K562 (cell line): ENCODE results near the gene TMEM168. TPM values are rescaled to one million over a fixed set of nuclear protein-coding genes. Genes with fewer than 3 reads are reported as not detected.
A peak's percentile ranks its signal among the peaks of the same experiment; 100 is the strongest.

Source experiments
- ATAC-seq: fragments of 200-7000 bp; cut with Tn5 transposase; 3 replicates; pipeline ENCODE4 v1.9.1; 2020; ENCODE audit warnings: moderate library complexity
- Bru-seq: library from RNA; stranded (reverse); fragments of 400-500 nt; gene quantifications from one replicate; lab custom pipeline; 2021; lab: Mats Ljungman, UMichigan
- BruChase-seq, 2 experiments: library from RNA; stranded (reverse); fragments of 400-500 nt; gene quantifications; one replicate each; lab custom pipeline; 2021; lab: Mats Ljungman, UMichigan
- BruUV-seq: library from RNA; stranded (reverse); fragments of 400-500 nt; replicated peaks from 2 replicates; lab custom pipeline; 2021; lab: Mats Ljungman, UMichigan
- CTCF ChIA-PET: fragments of 300-600 bp; formaldehyde crosslinking; extraction: SDS; loops from one replicate; lab custom pipeline; 2021; ENCODE audit warnings: low intra/inter-chr PET ratio; lab: Yijun Ruan, JAX
- POLR2A ChIA-PET: fragments of 300-600, 350-650 bp; sonication (Branson Sonifier 250); formaldehyde crosslinking; extraction: SDS; loops from one replicate; lab custom pipeline; 2021; ENCODE audit warnings: antibody characterized with exemption, inconsistent platforms; lab: Yijun Ruan, JAX
- DNase-seq, 4 experiments: peaks; one replicate each; pipeline versions ENCODE4 v3.0.0 to v3.0.0-alpha.2; 2011 to 2018; ENCODE audit warnings: low spot score in 3 of 4, mixed read lengths in 3 of 4; ENCODE audit errors: extremely low read depth in 1 of 4
- FAIRE-seq: peaks from 2 replicates; lab custom pipeline; 2011; peaks lifted over from hg19 to GRCh38; lab: Jason Lieb, UNC
- H2AFZ ChIP-seq: 2 replicates; pipeline ENCODE4 v1.6.0; 2011; ENCODE audit warnings: low read depth, low read length, control low read depth, inconsistent platforms
- H3K27ac ChIP-seq: fragments of 200-600 bp; 3 replicates; pipeline ENCODE4 v1.8.0; 2011; ENCODE audit warnings: low read depth, mild to moderate bottlenecking, control low read depth, inconsistent platforms, low read length, moderate library complexity, mixed read lengths; ENCODE audit errors: extremely low read depth
- H3K27me3 ChIP-seq, 2 experiments: fragments of 300-600 bp in 1 of 2; 2 replicates in 1 of 2; 3 replicates in 1 of 2; pipeline versions ENCODE4 v1.6.0 to v1.8.0; 2011; ENCODE audit warnings: inconsistent platforms in 2 of 2, low read length in 2 of 2, mild to moderate bottlenecking in 1 of 2, mixed read lengths in 1 of 2, moderate library complexity in 1 of 2; ENCODE audit not compliant: control insufficient read depth in 2 of 2, insufficient read depth in 2 of 2
- H3K36me3 ChIP-seq: fragments of 300-600 bp; 3 replicates; pipeline ENCODE4 v1.8.0; 2011; ENCODE audit warnings: mild to moderate bottlenecking, low read length, inconsistent platforms; ENCODE audit not compliant: control insufficient read depth, insufficient read depth
- H3K4me1 ChIP-seq, 2 experiments: fragments of 200-600 bp in 1 of 2; replicated peaks in 1 of 2; 2 replicates in 1 of 2; 3 replicates in 1 of 2; pipeline versions ENCODE4 v1.5.1 to v1.8.0; 2011; ENCODE audit warnings: inconsistent platforms in 2 of 2, low read length in 2 of 2, mild to moderate bottlenecking in 1 of 2, mixed read lengths in 1 of 2, moderate library complexity in 1 of 2; ENCODE audit not compliant: control insufficient read depth in 2 of 2, insufficient read depth in 2 of 2
- H3K4me2 ChIP-seq: 2 replicates; pipeline ENCODE4 v1.6.1; 2011; ENCODE audit warnings: low read length, control low read depth, inconsistent platforms, mixed read lengths; ENCODE audit not compliant: insufficient read depth
- H3K4me3 ChIP-seq: fragments of 200-600 bp; sonication (generic), shearing (Covaris generic); 2 replicates; pipeline ENCODE4 v1.5.1; 2016; ENCODE audit warnings: control low read depth, inconsistent platforms
- H3K79me2 ChIP-seq: fragments of 200-600 bp; 3 replicates; pipeline ENCODE4 v1.8.0; 2011; ENCODE audit warnings: low read length, inconsistent platforms; ENCODE audit not compliant: control insufficient read depth, insufficient read depth
- H3K9ac ChIP-seq, 2 experiments: 2 replicates each; pipeline versions ENCODE4 v1.6.0 to v1.6.1; 2011; ENCODE audit warnings: low read depth in 2 of 2, low read length in 2 of 2, control low read depth in 1 of 2, inconsistent platforms in 1 of 2, mild to moderate bottlenecking in 1 of 2, mixed read lengths in 1 of 2; ENCODE audit not compliant: insufficient read depth in 1 of 2
- H3K9me1 ChIP-seq: one replicate; pipeline ENCODE4 v1.6.0; 2011; ENCODE audit warnings: inconsistent platforms, mild to moderate bottlenecking, low read length, moderate library complexity; ENCODE audit not compliant: control insufficient read depth, insufficient read depth
- H3K9me3 ChIP-seq: replicated peaks from 2 replicates; pipeline ENCODE4 v1.5.1; 2011; ENCODE audit warnings: low read depth, low read length, inconsistent platforms; ENCODE audit not compliant: control insufficient read depth, insufficient read depth
- H4K20me1 ChIP-seq: replicated peaks from 2 replicates; pipeline ENCODE4 v1.6.1; 2011; ENCODE audit warnings: low read length, inconsistent platforms, mixed read lengths; ENCODE audit not compliant: control insufficient read depth, insufficient read depth
- CREB1 ChIP-seq, 2 experiments: sonication (generic) in 1 of 2; formaldehyde crosslinking in 1 of 2; IDR thresholded peaks; 2 replicates each; pipeline versions ENCODE4 v1.6.1 to v1.8.0; 2012 to 2022; ENCODE audit warnings: inconsistent platforms in 1 of 2, mild to moderate bottlenecking in 1 of 2, missing genetic modification reagents in 1 of 2, moderate library complexity in 1 of 2
- WGBS: fragments of 100-300 bp; shearing (Covaris generic); methylation state at CpG from one replicate; pipeline ENCODE4 v1.1.6; 2016; ENCODE audit warnings: low coverage, mixed read lengths; ENCODE audit not compliant: insufficient coverage; ENCODE audit errors: missing lambda C conversion rate; 5-methylcytosine and 5-hydroxymethylcytosine counted together
- in situ Hi-C: fragments of 300-500 bp; cut with MboI; formaldehyde crosslinking; loops from 4 replicates; pipeline ENCODE4 v1.15.0; 2018; ENCODE audit warnings: inconsistent platforms, mixed read lengths
- intact Hi-C: fragments of 100-400 bp; cut with micrococcal nuclease; formaldehyde crosslinking; loops from 2 replicates; pipeline ENCODE4 v1.14.2; 2022
- long read RNA-seq, 3 experiments: library from polyadenylated mRNA in 2 of 3; library from RNA in 1 of 3; unstranded in 2 of 3; stranded (forward) in 1 of 3; transcript quantifications; one replicate each; pipeline ENCODE4 v2.0.0, GENCODE V29; 2019 to 2022
- polyA minus RNA-seq, 3 experiments: library from RNA; depleted of rRNA, polyadenylated mRNA; stranded (reverse); fragments of >200 nt; gene quantifications; 2 replicates each; pipeline ENCODE4 v1.2.3, GENCODE V29; 2011
- polyA plus RNA-seq, 8 experiments: library from polyadenylated mRNA; depleted of rRNA in 4 of 8; stranded (reverse) in 5 of 8; unstranded in 3 of 8; fragments of >200 nt; fragmentation: Nextera tagmentation in 2 of 8; fragmentation: Illumina TruSeq in 1 of 8; extraction: Ambion mirVana in 2 of 8; extraction: Trizol in 1 of 8; gene quantifications; 2 replicates each; pipeline versions ENCODE4 v1.2.1 to v1.2.3, GENCODE V29; 2011 to 2014; ENCODE audit warnings: inconsistent platforms in 1 of 8, missing spikeins in 1 of 8
- total RNA-seq, 7 experiments: library from RNA; depleted of rRNA in 6 of 7; stranded (reverse); fragments of >200 nt in 6 of 7; fragmentation: Illumina TruSeq in 2 of 7; extraction: Trizol in 2 of 7; gene quantifications; 2 replicates each; pipeline versions ENCODE4 v1.2.1 to v1.2.3, GENCODE V29; 2011 to 2021; ENCODE audit warnings: low replicate concordance in 1 of 7

TMEM168 gene, protein sequence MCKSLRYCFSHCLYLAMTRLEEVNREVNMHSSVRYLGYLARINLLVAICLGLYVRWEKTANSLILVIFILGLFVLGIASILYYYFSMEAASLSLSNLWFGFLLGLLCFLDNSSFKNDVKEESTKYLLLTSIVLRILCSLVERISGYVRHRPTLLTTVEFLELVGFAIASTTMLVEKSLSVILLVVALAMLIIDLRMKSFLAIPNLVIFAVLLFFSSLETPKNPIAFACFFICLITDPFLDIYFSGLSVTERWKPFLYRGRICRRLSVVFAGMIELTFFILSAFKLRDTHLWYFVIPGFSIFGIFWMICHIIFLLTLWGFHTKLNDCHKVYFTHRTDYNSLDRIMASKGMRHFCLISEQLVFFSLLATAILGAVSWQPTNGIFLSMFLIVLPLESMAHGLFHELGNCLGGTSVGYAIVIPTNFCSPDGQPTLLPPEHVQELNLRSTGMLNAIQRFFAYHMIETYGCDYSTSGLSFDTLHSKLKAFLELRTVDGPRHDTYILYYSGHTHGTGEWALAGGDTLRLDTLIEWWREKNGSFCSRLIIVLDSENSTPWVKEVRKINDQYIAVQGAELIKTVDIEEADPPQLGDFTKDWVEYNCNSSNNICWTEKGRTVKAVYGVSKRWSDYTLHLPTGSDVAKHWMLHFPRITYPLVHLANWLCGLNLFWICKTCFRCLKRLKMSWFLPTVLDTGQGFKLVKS
- 34.8 and 104 TPM in 2 replicates for total RNA-seq (2011; cell fraction: chromatin; rRNA removed; ENCODE audit: low replicate concordance)
- 31.2 and 37.4 TPM in 2 replicates for total RNA-seq (2011; cell fraction: nucleolus; rRNA removed)
- total RNA-seq (2011; cell fraction: nucleoplasm; rRNA removed), result 66.2 and 100 TPM in 2 replicates
- total RNA-seq (2014; rRNA removed) (17.6 and 21.4 TPM in 2 replicates), total RNA-seq (2014; rRNA removed; fragmentation: Illumina TruSeq; extraction: Trizol) (28.0 and 31.5 TPM in 2 replicates), total RNA-seq (2015; rRNA removed; fragmentation: Illumina TruSeq; extraction: Trizol) (21.3 and 23.4 TPM in 2 replicates), total RNA-seq (2021) (23.2 and 27.3 TPM in 2 replicates), polyA plus RNA-seq (2011; rRNA removed) (33.5 and 50.7 TPM in 2 replicates), polyA plus RNA-seq (2014; fragmentation: Illumina TruSeq; extraction: Trizol) (19.7 and 20.8 TPM in 2 replicates), polyA plus RNA-seq (2014; fragmentation: Nextera tagmentation; extraction: Ambion mirVana) (10 to 100 TPM; 28.0 to 30.0 TPM), polyA plus RNA-seq (2014; rRNA removed) (21.0 and 25.4 TPM in 2 replicates), polyA minus RNA-seq (2011; rRNA and poly(A)+ RNA removed) (39.1 and 55.1 TPM in 2 replicates), Bru-seq, nascent RNA (percentile 90 among the genes with signal in this experiment), BruChase-seq, experiment 1, labeled RNA remaining after a 2-hour chase (percentile 94 among the genes with signal in this experiment), BruChase-seq, experiment 2, labeled RNA remaining after a 6-hour chase (percentile 92 among the genes with signal in this experiment)
- polyA plus RNA-seq (2011; cell fraction: cytosol; rRNA removed), result 16.2 and 21.6 TPM in 2 replicates
- polyA plus RNA-seq (2011; cell fraction: nucleus; rRNA removed), result 43.6 and 53.0 TPM in 2 replicates
- 17.1 and 19.9 TPM in 2 replicates for polyA plus RNA-seq (2012)
- 16.4 and 23.4 TPM in 2 replicates for polyA minus RNA-seq (2011; cell fraction: cytosol; rRNA and poly(A)+ RNA removed)
- 22.3 and 30.7 TPM in 2 replicates for polyA minus RNA-seq (2011; cell fraction: nucleus; rRNA and poly(A)+ RNA removed)
- long read RNA-seq, experiment 1, full-length matches to known transcripts, result 103 of 167 reads
- long read RNA-seq, experiment 1, partial matches to known transcripts, result 10 of 167 reads
- long read RNA-seq, experiment 1, other reads (novel, unspliced or antisense), result 54 of 167 reads
- long read RNA-seq, experiment 2, partial matches to known transcripts, result 4 of 14 reads
- long read RNA-seq, experiment 2, other reads (novel, unspliced or antisense), result 10 of 14 reads
- long read RNA-seq, experiment 3, full-length matches to known transcripts, result 13 of 15 reads
- long read RNA-seq, experiment 3, partial matches to known transcripts, result 0 of 15 reads
- long read RNA-seq, experiment 3, other reads (novel, unspliced or antisense), result 2 of 15 reads

DNA sequence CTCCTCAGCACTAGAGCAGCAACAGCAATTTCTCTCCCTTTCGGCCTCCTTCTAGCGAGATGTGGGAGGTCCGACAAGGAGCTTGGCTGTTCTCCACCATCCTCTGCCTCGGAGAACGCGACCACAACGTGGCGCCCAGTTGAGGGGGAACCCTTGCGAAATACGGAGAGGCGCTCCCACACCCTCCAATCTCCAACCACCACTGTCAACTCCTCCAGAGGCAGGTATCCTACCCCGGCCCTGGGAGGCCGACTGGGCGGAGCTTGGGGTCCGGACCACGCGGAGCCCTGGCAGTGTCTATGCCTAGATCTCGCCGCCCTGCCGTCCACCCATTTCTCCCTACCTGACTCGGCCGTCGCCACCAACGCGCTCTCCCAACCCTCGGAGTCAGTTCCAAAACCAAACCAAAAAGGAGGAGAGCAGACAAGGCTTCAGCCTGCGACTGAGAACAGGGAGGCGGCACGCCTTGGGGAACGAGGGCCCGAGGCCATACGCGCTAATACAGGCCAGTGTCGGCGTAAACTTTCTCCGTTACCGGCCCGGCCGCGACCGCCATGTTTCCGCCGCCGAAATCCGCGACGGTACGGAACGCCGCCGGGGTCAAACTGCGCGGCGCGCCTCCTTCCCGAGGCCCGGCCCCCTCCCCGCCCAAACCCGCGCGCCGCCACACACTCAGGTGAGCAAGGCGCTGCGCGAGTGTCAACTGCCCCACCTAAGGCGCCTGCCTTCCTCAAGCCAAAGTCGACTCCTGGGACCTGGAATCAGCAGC, at the start of gene TMEM168:
Gene TMEM168 (minus strand): TSS at position 577 of the 769 bp plus-strand sequence. CDS start 5,568 bp downstream, outside the sequence.
- H4K20me1 ChIP-seq, result no peaks in the 10 kb centered on the region
- H3K27me3 ChIP-seq, result no peaks in the 10 kb centered on the region
- H3K27ac ChIP-seq, result peak within 1 kb of the TSS; percentile 94
- ChIA-PET CTCF (no interaction called here), POLR2A (interaction anchor here (0.6 to 2.5 kb wide), 12 partner anchors 9 to 427 kb away, joined by 3 to 14 read pairs (median 3); no protein-coding TSS in a partner anchor)
- peak within 1 kb of the TSS; percentile 90 for H3K4me2 ChIP-seq
- H3K36me3 ChIP-seq, result no peaks in the 10 kb centered on the region
- intact Hi-C loops, result loop anchor here (2.0 to 10.0 kb wide), 4 partner anchors 79 to 325 kb away; partner anchors contain the start of gene SMIM30
- H3K9ac ChIP-seq, result peak within 1 kb of the TSS; percentile 93 to 99
- peak within 1 kb of the TSS; percentile 64 for H3K4me3 ChIP-seq
- in situ Hi-C loops, result no loop called here
- peaks cover 37% of the 10 kb centered on the region for H3K79me2 ChIP-seq
- ATAC-seq (peak; percentile 91), FAIRE-seq (peak; percentile 73), DNase-seq (peak; percentile 89 to 92 (median 90))
- no peaks in the 10 kb centered on the region for H3K9me1 ChIP-seq
- 1% methylated on average over 59 of the region's 67 CpGs for WGBS
- TSS peak; percentile 93 for BruUV-seq
- H3K4me1 ChIP-seq, result peaks cover 8 to 18% of the 10 kb centered on the region in 2 experiments
- H2AFZ ChIP-seq, result peak within 1 kb of the TSS; percentile 100
- H3K9me3 ChIP-seq, result no peaks in the 10 kb centered on the region
- TF ChIP-seq CREB1 (IDR thresholded peaks at IDR 0.05), result peak; percentile 64
- TF ChIP-seq CREB1 (CRISPR knock-in tag; IDR thresholded peaks at IDR 0.05), result peak; percentile 61; the same call in 1 of the 2 replicates
